Stomach (tissue), 4 donors: ENCODE measurements around the gene ZDHHC23.

Experiments
- POLR2A ChIP-seq, 4 donors: fragments of 450-650 bp; IDR thresholded peaks; one replicate each; pipeline ENCODE4 v1.6.1; 2016; ENCODE audit warnings: antibody characterized with exemption in 4 of 4, control low read depth in 2 of 4, mild to moderate bottlenecking in 1 of 4, moderate library complexity in 1 of 4
- POLR2AphosphoS5 ChIP-seq, 3 donors: sonication (generic); formaldehyde crosslinking; IDR thresholded peaks; one replicate each; pipeline ENCODE4 v1.6.1; 2016; ENCODE audit warnings: antibody characterized with exemption in 3 of 3
- TF ChIP-seq, protein P1 (sequence below), 7 experiments: fragments of 450-650 bp in 4 of 7; fragments of 200-600 bp in 3 of 7; sonication (generic) in 3 of 7; IDR thresholded peaks; one replicate each; pipeline ENCODE4 v1.5.1; 2016 to 2019; ENCODE audit warnings: antibody characterized with exemption in 7 of 7, control low read depth in 2 of 7, mild to moderate bottlenecking in 1 of 7

DNA sequence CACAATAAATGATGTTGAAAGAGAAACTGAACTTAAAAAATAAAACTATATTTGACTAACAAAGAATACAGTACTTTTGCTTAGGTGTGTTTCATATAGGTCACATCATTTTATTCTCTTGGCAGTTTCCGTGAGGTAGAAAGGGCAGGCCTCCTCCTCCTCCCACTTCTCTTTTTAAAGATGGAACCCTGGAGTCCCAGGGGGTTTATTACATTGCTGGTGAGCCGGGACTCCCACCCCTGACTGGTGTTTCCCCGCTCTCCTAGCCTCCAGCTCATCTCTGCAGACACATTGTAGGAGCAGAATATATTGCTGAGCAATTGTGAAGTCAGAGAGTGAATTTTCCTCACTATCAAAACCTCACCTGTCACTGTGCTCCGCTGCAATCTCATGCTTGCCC is 30.0 kb downstream of the ZDHHC23 start:
- TF ChIP-seq, protein P1, sequence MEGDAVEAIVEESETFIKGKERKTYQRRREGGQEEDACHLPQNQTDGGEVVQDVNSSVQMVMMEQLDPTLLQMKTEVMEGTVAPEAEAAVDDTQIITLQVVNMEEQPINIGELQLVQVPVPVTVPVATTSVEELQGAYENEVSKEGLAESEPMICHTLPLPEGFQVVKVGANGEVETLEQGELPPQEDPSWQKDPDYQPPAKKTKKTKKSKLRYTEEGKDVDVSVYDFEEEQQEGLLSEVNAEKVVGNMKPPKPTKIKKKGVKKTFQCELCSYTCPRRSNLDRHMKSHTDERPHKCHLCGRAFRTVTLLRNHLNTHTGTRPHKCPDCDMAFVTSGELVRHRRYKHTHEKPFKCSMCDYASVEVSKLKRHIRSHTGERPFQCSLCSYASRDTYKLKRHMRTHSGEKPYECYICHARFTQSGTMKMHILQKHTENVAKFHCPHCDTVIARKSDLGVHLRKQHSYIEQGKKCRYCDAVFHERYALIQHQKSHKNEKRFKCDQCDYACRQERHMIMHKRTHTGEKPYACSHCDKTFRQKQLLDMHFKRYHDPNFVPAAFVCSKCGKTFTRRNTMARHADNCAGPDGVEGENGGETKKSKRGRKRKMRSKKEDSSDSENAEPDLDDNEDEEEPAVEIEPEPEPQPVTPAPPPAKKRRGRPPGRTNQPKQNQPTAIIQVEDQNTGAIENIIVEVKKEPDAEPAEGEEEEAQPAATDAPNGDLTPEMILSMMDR (IDR thresholded peaks at IDR 0.05), result no peak
- TF ChIP-seq POLR2AphosphoS5 (IDR thresholded peaks at IDR 0.05) (no peak), POLR2A (IDR thresholded peaks at IDR 0.05) (no peak)
